GM10266 (cell line): Measurements from ENCODE around the gene PREX1.

Experiments
- DNase-seq: peaks from one replicate; pipeline ENCODE4 v3.0.0; 2012; ENCODE audit errors: extremely low spot score
- TF ChIP-seq, protein P1 (sequence below): IDR thresholded peaks from 2 replicates; pipeline ENCODE4 v1.5.1; 2012; ENCODE audit warnings: mild to moderate bottlenecking, low read depth; ENCODE audit not compliant: control insufficient read depth, insufficient read depth; ENCODE audit errors: missing control alignments

The PREX1 gene

DNA sequence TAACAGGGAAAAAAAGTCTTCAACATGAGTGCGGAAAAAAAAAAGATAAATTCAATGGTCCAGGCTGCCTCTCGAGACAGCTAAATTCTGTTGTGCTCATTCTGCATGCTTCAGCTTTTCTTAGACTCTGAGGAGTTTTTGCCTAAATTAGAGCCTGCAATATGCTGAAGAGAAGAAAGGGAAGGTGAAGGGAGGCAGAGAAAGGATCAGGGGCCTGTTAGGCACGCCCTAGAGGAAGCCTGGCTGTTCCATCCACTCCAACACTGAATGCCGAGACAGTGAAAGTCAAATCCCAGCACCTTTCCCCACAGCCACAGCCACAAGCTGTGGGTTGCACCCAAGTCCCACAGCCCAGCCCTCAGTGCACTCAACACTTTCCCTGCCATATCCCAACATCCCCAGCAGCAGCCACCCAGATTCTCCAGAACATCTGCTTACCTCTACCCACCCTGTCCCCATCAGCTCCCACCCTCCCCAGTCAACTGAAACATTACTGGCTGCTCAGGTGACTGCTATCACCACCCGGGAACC, 37.3 kb downstream of the PREX1 start:
- TF ChIP-seq, protein P1, sequence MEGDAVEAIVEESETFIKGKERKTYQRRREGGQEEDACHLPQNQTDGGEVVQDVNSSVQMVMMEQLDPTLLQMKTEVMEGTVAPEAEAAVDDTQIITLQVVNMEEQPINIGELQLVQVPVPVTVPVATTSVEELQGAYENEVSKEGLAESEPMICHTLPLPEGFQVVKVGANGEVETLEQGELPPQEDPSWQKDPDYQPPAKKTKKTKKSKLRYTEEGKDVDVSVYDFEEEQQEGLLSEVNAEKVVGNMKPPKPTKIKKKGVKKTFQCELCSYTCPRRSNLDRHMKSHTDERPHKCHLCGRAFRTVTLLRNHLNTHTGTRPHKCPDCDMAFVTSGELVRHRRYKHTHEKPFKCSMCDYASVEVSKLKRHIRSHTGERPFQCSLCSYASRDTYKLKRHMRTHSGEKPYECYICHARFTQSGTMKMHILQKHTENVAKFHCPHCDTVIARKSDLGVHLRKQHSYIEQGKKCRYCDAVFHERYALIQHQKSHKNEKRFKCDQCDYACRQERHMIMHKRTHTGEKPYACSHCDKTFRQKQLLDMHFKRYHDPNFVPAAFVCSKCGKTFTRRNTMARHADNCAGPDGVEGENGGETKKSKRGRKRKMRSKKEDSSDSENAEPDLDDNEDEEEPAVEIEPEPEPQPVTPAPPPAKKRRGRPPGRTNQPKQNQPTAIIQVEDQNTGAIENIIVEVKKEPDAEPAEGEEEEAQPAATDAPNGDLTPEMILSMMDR = no peak
- DNase-seq = no peak

DNA sequence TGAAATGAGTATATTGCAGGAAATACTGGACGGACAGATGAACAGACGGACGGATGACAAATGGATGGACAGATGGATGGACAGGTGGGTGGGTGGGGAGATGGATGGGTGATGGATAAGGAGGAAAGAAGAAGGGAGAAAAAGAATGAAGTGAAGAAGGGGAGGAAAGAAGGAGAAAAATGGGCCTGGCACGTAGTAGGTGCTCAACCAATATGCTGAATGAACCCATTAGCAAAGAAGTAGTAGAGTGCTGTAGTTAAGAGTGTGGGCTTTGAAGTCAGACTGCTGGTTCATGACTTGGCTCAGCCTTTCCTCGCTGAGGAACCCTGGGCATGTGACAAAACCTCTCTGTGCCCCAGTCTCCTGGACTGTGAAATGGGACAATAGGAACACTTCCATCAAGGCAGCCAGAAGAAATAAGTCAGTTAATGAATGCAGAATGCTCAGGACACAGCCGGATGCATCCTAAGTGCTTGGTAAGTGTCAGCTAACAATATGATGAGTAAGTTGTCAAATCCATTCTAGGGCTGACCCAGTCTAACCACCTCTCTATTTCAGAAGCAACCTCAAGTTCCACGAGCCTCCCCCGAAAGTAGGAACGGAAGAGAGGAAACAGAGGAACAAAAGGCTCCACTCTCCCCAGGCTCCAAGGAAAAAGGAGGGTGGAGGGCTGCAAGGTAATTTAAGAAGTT, 37.9 kb downstream of the PREX1 start:
- DNase-seq = peak; percentile 35
- TF ChIP-seq, protein P1 = no peak

DNA sequence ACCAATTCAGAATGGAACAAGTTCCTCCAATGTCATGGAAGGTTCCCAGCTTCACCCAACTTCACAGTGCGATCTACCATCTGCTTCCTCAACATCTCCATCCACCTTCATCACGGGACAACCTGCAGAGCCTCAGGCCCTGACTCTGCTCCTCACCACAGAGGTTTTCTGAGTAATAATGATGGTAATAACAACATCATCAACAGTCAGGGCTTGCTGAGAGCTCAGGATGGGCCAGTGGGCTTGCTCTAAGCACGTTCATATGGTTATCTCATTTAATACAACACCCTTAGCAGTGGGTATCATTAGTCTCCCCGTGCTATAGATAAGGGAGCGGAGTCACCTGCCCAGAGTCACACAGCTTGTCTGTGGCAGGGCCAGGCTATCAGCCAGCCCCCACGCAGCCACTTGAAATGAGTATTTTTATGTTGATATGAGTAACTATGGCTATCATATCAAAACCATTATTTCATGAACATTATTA, 38.6 kb downstream of the PREX1 start:
- DNase-seq = peak; percentile 59
- TF ChIP-seq, protein P1 = no peak

DNA sequence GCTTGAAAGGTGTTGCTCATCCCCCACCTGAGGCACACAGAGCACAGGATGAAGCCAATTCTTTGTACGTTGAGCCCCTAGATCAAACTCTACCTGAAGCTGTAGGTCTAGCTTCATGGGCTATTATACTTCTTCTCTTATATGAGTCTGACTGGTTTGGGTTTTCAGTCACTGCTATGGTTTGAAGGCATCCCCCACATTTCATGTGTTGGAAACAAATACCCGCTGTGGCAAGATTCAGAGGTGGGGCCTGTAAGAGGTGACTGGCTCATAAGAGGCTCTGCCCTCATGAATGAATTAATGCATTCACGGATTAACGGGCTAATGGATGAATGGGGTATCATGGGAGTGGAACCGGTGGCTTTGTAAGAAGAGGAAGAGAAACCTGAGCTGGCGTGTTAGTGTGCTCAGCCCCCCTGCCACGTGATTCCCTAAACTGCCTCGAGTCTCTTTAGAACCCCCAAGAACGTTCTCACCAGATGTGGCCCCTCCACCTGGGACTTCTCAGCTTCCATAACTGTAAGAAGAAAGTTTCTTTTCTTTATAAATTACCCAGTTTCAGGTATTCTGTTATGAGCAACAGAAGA, 39.2 kb downstream of the PREX1 start:
- peak; percentile 67 for DNase-seq
- TF ChIP-seq, protein P1 = no peak

DNA sequence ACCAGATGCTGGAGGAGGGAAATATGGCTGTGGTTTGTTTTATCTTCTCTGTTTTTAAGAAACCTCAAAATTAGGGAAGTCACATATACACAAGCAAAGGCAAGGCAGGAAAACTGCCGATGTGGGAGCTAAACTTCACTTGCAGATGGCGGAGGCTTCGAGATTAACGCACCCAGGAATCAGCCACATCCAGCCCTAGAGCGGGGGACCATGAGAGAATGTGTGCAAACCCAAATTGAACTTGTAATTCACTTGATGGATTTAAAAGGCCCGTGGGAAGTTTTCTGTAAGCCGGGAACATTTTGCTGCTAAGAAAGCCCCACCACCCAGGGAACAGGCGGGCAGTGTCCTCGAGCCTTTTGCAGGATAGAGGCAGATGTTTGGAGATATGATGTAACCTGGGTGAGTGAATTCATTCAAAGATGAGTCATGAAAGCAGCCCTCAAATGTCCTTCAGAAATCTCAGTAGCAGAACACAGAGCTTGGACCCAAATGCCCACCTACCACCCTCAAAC, 39.9 kb downstream of the PREX1 start:
- peak; percentile 38 for DNase-seq
- TF ChIP-seq, protein P1 = no peak

DNA sequence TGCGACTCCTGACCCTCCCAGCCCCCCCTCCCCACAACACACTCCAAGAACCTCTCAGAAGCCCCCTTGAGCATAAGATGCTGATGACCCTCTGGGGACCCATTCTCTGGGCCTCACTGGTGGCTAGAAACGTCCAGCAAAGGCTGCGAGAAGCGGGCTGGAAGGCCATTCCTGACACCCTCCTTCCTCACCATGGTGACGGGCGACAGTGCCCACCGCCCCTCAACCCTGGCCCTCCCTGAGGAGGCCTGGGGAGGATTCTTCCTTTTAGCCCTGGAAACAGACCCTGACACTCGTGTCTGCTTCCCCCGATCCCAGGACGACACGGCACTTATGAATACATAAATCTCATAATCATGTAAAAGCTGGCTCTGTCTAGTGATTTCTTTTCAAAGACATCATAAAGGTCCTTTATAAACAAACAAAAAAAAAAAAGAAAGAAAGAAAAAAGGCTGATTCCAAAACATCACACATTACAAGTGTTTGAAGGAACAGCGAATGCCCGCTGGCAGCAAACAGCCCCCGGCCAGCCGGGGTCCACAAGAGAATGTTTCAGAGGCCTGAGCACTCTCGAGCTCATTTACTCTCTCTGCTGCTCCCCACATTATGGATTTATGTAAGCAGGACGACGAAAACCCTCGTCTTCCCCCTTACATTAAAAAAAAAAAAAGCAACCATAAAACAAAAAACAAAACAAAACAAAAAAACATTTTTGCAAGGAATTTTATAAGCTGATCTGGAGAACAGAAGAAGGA, 40.7 kb downstream of the PREX1 start:
- TF ChIP-seq, protein P1 = no peak
- DNase-seq = no peak

DNA sequence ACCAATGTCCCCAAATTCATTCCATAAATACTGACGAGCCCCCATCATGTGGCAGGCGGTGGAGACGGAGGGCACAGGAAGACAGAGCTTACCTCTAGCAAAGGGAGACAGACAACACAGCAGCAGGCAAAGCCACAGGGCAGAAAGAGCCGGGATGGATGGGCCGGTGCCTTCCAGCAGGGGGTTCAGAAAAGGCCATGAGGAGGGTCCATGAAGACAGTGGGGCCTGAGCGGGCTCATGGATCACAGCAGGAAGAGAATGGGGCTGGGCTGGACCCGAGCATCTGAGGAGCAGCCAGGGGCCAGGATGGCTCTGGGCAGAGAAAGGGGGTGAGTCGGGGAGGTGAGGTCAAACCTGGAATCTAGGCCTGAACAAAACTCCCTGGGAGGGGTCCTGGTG, 42.0 kb downstream of the PREX1 start:
- no peak for DNase-seq
- TF ChIP-seq, protein P1 = no peak
